Activated CD4-positive, alpha-beta T cell treated with anti-CD3 and anti-CD28 coated beads for 48 hours (primary cell): Measurements from ENCODE around the gene B4GAT1.
"Not testable (repeated sequence)": the region's sequence is repeated elsewhere in the genome, so short reads cannot be mapped to it uniquely, and the experiment has no call there.

Experiments
- DNase-seq: peaks from one replicate; pipeline ENCODE4 v3.0.0-alpha.2; 2020

The B4GAT1 gene

DNA sequence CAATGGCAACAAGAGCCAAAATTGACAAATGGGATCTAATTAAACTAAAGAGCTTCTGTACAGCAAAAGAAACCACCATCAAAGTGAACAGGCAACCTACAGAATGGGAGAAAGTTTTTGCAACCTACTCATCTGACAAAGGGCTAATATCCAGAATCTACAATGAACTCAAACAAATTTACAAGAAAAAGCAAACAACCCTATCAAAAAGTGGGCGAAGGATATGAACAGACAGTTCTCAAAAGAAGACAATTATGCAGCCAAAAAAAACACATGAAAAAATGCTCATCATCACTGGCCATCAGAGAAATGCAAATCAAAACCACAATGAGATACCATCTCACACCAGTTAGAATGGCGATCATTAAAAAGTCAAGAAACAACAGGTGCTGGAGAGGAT is 27.1 kb downstream of the B4GAT1 start:
- not testable (repeated sequence) for DNase-seq

DNA sequence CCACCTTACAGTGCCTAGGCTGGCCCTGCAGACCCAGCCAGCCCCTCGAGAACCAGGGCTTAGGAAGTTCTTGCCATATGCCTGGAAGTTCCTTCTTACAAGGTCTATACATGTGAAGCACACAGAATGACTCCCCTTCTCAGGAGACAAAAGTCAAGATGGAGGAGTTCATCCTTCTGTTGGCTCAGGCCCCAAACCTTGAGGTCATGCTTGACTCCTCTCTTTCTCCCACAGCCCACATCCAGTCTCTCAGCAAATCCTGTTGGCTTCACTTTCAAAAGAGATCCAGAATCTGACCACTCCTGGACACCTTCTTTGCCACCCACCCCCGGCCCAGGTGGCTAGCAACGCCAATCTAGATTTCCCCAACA is 28.8 kb downstream of the B4GAT1 start:
- DNase-seq, result no peak

DNA sequence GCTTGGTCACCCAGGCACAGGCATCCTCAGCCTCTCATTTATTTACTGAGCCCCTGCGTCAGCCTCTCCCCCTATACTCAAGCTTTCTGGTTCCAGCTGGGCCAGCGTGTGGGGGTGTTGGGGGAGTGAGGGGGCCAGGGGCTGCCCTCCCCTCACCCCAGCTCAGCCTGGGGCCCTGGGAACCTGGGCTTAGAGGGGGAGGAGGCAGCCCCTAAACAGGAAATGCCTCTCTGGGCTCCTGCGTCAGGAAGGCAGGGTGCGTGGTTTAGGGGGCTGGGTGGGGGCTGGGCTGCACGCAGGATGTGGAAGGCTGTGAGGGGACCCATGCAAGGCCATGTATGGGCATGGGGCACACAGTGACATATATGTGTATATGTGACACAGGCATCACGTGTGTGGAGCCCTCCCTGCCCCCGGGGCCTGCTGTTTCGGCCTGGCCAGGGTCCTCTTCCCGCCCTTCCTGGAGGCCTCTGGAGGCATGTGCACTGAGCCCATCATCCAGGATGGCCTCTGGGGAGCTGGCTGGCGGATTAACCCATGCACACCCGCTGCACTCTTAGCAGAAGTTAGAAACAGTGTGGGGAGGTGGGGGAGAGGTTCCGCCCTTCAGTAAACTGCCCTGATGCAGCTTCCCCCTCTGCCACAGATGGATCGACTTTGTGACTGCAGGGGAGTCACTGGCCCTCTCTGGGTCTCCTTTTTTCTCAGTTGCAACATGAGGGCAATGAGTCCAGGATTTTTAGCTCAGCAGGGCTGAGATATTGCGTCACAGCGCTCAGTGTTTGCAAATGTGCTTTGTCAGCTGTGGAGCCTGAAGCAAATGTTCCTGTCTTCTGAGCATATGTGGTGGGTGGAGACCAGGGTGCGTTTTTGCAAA is 29.5 kb downstream of the B4GAT1 start:
- DNase-seq, result peak; percentile 51

DNA sequence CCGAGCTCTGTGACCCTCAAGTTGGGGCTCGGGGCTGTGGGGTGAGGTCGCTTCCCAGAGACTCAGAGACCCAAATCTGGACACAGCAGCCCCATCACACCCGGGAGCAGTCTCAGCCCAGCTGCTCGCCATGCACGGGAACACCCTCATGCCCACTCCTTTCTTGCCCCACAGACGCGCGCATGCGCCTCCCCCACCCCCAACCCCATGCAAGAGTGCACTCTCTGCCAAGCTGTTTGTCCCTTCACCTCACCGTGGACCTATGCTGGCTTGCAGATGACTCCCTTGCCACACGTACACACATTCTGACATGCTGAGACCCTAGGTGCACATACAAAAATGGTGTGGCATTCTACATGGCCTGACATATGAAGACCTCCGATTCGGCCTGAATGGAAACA is 30.1 kb downstream of the B4GAT1 start:
- DNase-seq, result peak; percentile 57

DNA sequence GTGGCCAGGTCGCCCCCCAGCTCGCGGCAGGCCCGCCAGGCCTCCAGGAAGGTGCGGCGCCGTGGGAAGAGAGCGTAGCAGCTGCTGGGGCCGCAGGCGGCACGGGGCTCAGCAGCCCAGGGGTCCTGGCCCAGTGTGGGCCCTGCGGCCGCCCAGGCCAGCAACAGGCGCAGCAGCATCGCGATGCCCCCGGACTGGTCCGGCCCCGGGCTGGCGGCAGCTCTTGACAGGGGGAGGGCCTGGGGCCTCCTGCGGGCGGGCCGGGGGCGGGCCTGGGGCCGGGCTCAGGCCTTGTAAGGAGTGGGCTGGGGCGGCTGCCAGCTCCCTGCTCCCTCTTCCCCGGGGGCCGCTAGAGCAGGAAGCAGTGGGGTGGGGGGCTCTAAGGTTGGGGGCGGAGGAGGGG is 30.6 kb downstream of the B4GAT1 start, which contains the start of gene CD248:
CD248 (minus strand) TSS at position 196 of the 403 bp plus-strand sequence; CDS start at position 179, 17 bp downstream.
- no peak for DNase-seq

DNA sequence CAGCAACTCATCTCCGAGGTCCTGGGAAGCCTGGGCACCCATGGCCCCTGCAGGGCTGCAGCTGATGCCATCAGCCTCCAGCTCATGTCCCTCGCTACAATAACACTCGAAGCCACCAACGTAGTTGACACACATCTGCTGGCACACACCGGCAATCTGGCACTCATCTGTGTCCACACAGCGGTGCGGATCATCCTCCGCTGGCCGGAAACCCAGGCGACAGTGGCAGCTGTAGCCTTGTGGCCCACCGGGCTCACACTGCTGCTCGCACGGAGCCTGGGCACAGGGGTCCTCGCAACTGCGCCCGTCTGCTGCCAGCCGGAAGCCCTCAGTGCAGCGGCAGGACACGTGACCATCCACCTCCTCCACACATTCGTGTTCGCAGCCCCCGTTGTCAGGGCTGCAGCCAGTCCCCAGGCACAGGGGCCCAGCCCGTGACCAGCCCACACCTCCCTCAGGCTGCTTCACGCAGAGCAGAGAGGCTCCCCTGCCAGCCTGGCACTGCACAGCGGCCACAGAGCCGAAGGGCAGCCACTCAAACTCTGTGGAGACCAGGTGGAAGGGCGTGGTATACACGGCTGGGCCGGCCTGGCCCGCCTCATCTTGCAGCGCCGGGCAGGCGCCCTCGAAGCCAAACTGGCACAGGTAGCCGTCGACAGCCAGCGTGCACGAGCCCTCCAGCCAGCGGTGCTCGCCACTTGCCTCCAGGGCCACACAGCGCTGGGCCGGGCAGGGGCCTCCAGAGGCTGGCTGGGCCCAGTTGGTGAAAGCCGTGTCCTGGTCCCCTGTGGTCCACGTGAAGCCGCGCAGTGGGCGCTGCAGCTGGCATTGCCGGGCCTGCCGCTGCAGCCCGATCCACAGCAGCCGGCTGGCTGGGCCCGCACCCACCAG is 31.3 kb downstream of the B4GAT1 start:
- no peak for DNase-seq

DNA sequence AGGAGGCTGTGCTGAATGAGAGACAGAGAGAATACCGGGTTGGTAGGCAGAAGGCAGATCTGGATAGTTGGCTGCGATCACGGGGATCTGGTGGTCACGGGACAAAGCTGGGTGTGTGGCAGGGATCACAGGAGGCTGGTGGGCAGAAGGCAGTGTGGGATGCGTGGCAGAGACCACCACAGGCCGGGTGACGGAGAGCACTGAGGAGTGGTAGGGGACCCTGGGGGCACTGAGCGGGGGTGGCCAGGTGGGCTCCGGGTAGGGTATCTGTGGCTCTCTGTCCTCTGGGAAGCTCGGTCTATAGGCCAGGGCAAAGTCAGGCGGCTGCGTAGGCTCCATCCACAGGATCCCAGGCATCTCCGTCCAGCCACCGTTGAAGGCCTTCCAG is 31.9 kb downstream of the B4GAT1 start:
- DNase-seq, result no peak

DNA sequence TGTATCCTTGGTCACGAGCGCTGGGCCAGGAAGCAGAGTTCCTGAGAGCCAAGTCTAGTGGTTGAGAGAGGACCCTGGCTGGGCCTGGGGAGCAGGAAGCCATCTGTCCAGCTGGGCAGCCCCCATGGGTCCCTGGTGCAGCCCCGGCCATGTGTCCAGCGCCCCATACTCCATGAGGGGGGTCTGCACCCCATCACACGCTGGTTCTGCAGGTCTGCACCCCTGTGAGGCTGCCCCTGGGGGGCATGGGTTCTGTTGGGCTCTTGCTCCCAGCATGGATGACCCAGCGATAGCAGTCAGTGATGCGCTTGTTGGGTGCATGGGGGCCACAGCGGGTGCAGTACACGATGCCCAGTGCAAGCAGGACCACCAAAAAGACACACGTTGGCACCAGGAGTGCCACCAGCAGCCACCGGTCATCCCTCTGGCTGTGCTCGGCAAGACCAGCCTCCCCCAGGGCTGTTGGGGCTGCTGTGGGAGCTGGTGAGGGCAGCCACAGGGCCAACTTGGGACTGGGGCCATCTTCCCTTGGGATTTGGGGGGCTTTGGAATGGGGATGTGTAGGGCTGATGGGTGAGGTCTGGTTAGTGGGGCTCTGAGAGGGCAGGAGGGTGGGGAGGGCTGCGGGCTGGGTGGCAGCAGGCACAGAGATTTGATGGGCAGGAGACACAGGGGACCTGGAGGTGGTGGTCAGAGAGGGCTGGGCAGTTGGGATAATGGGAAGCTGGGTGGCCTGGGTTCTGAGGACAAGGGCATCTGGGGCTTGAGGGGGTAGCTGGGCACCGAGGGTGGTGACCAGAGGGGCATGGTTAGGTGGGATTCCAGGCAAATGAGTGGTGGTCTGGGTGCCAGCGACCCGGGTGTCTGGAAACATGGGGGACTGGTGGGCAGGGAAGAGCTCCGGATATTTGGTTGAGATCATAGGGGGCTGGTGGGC is 32.6 kb downstream of the B4GAT1 start:
- no peak for DNase-seq

DNA sequence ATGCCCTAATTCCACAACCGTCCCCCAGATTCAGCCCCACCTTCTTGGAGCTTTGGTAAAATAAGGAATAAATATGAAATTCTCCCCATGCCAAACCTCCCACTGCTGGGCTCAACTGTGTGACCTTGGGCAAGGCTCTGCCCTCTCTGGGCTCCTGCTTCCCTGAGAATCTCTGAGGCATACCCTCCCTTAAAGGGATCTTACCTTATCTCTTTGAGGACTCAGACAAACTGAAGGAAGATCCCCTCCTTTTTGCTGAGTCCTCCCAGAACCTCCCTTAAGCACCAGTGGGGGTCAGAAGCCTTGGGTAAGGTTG is 33.3 kb downstream of the B4GAT1 start:
- DNase-seq, result no peak

DNA sequence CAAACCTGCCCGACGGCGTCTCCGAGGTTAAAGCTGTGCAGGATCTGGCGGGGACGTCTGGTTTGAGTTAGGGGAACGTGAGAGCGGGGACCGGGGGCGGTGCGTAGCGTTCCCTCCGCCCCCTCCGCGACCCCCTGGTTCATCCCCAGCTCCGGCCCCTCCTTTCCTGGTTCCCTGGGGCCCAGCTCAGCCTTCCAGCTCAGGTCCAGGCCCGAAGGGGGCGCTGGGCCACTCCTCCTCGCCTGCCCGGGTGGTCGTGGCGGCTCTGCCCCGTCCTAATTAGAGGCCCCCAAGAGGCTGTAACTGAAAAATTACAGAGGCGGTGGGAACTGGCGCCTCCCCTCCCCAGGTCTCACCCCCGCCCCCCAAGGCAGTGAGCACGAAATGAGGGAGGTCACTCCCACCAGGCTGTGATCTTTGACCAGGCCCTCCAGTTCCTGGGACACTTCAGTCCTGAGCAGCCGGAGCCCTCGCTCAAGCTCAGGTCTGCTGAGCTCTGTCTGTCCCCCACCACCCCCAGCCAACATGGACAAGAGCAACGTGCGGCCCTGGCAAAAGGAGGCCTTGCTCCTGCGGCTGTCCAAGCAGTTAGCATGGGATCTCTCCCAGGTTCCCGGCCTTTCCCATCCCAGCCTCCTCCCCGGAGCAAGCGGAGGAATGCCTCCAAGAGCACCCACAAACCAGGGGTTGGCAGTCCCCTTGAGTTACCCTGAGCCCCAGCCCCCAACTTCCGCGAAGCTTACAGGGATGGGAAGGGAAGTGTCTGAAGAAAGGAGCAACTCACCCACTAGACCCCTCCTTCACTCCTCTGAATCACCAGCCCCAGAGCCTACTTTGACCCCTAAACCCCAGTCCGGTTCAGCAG is 33.9 kb downstream of the B4GAT1 start:
- DNase-seq, result no peak

DNA sequence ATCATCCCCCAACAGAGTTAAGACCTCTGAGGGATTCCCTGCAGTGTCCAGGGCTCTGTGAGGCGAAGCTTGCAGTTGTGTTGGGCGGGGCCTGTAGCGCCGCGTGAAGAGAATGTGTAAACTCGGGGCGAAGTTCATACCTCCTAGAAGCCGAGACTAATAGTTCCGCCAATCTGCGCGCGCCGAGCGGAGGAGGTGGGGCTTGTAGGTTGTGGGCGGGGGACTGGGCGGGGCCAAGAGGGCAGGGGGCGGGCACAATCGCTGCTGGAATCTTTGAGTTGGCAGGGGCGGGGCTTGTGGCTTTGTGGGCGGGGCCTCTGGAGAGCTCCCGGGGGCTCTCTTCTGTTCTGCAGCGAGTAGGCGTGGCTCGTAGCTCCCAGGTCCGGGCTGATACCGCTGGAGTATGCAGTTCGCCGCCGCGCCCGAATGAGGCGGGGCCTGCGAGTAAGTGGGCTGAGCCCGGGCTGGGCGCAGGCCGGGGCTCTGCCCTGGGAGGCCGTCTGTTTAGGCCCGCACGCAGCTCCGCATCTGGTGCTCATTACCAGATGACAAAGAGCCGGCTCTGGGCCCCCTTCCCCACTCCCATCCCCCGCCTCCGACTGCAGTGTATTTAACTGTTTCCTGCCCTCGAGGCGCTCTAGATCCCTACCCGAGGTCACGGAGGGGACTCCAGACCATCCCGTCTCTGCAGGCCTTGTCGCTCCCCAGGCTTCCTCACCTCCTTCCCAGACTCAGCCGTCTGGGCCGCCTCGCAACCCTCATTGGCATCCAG is 34.7 kb downstream of the B4GAT1 start:
- DNase-seq, result peak; percentile 97

DNA sequence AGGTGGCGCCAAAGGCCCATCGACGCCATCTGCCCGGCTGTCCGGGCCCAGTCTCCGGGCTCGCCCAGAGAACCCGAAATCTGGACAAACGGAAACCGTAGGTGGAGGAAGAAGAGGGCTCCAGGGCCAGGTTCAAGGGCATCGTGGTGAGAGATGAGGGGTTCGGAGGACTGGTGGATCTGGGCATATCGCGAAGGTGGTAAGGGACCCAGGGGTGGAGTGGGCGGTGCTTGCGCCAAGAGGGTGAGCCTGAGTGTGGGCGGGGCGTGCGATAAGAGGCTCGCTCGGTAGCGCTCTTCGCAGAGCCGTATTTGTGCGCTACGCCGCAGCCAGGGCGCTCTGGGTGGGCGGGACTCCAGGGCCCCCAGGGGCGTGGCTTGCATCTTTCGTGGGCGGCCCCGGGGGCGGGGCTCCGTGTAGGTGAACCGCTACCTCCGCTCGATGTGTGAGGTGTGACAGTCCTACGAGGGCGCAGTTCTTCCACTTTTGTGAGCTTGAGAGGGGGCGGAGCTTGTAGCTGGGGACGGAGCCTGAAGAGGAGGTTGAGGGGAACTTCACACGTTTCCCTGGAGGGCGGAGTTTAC is 35.4 kb downstream of the B4GAT1 start:
- peak; percentile 97 for DNase-seq

DNA sequence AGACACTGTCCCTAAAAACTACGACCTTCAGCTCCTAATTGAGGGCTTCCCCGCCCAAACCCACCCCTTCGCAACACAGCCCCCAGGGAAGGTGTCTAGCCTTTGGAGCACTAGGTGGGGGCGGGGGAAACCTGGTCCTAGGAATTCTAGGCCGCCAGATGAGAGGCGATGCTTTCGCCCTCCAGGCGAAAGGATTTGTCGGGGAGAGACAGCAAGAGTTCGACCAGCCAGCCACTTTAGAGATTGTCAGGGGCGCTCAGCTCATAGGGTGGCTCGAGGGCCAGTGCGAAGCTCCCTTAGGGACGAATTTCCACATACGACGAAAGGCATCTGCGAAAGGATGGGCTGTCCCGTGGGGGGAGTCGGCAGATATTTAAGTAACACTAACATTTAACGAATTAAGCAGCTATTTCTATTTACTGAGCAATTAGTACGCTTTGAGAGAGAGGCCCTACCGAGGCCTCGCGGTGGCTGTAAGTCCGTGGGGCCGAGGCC is 35.9 kb downstream of the B4GAT1 start:
- DNase-seq, result no peak

DNA sequence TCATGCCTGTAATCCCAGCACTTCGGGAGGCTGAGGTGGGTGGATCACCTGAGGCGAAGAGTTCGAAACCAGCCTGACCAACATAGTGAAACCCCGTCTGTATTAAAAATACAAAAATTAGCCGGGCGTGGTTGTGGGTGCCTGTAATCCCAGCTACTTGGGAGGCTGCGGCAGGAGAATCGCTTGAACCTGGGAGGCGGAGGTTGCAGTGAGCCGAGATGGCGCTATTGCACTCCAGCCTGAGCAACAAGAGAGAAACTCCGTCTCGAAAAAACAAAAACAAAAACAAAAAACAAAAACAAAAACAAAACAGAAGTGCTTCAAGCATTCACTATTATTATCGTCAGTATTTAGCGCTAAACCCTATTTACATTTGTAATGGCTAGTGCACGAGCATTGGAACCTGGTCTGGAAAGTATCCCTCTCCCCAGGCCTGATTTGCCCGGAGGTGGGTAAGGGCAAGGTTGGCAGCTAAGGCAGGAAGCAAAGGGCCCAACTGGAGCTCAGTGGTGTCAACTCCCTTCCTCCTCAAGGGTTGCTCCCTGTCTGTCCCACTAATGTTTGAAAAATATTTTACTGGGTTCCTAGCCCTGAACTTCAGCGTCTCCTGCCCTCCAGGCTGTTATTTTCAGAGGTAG is 36.5 kb downstream of the B4GAT1 start:
- not testable (repeated sequence) for DNase-seq

DNA sequence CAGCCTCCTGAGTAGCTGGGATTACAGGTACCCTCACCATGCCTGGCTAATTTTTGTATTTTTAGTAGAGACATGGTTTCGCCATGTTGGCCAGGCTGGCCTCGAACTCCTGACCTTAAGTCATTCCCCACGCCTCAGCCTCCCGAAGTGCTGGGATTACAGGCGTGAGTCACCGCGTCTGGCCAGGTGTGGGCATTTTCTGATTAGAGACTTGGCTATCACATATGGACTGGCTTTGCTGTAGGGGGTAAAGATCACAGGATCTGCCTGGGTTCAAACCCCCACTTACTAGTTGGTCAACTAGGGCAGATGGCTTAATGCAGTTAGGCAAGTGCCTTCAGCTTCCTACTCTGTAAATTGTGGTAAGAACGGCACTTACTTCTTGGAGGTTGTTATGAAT is 37.1 kb downstream of the B4GAT1 start:
- no peak for DNase-seq

DNA sequence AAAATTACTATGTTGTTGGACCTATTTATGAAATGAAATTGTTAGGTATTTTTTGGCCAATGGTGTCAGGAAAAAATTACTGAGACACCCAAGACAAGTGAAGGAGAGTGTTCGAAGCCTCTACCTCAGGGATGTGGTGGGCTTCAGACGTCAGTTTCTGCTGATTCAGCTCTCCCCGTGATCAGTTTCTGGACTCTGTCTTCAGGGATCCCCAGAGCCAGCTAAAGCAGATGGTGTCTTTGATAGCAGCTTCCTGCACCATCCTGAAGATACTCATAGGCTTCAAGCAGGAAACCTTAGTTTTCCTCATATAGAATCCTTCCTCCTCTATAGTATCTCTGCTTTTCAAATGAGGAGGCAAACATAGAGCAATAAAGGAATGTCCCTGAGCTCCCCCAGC is 38.0 kb downstream of the B4GAT1 start:
- no peak for DNase-seq

DNA sequence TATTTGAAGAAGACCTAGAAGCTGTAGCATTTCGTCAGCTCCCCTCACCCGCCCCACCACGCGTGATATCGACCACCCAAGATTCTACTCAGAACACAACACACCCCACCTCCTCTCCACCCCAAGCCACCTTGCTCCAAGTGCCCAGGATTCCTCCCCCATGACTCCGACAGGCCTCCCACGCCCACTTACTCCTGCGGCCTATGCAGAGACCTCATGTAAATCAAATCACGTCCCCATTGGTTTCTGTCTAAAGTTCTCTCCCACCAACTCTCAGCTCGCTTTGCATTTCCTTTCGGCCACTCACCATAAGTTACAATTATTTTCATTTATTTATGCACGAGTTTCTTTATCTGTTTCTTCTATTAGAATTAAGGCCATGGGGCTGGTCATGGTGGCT is 44.8 kb downstream of the B4GAT1 start:
- no peak for DNase-seq

DNA sequence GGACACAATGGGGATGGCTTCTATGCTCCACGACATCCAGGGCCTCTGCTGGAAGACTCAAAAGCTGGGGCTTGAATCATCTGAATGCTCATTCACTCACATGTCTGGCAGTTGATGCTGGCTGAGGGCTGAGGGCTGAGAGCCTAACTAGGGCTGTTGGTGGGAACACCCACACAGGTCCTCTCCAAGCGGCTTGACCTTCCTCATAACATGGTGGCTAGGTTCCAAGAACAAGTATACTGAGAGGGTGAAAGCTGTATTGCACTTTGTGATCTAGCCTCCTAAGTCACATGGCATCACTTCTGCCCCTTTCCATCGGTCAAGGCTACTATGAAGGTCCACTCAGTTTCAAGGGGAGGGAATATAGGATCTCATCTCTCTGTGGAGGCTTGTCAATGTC is 48.2 kb downstream of the B4GAT1 start:
- DNase-seq, result no peak

DNA sequence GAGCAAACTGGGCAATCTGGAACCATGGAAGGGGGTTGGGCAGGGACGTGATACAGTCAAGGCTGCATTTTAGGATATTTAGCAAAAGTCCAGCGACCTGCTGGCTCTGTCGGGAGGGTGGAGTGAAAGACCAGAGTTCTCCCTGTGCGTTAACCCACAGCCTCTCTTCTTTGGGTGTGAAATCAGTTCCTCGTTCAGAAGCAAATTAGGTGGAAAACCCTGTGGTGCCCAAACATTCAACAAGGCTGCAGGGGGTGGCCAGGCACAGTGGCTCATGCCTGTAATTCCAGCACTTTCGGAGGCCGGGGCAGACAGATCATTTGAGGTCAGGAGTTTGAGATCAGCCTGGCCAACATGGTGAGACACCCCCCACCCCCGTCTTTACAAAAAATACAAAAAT is 49.8 kb downstream of the B4GAT1 start:
- DNase-seq, result no peak
